HG03039 (cell line): ENCODE measurements around the gene RTP5.
"Not testable (repeated sequence)": the region's sequence is repeated elsewhere in the genome, so short reads cannot be mapped to it uniquely, and the experiment has no call there.

Experiments
- ATAC-seq: cut with Tn5 transposase; IDR thresholded peaks from one replicate; pipeline ENCODE4 v1.9.1; 2021; ENCODE audit warnings: mild to moderate bottlenecking, moderate library complexity; ENCODE audit not compliant: unreplicated experiment

The RTP5 gene

DNA sequence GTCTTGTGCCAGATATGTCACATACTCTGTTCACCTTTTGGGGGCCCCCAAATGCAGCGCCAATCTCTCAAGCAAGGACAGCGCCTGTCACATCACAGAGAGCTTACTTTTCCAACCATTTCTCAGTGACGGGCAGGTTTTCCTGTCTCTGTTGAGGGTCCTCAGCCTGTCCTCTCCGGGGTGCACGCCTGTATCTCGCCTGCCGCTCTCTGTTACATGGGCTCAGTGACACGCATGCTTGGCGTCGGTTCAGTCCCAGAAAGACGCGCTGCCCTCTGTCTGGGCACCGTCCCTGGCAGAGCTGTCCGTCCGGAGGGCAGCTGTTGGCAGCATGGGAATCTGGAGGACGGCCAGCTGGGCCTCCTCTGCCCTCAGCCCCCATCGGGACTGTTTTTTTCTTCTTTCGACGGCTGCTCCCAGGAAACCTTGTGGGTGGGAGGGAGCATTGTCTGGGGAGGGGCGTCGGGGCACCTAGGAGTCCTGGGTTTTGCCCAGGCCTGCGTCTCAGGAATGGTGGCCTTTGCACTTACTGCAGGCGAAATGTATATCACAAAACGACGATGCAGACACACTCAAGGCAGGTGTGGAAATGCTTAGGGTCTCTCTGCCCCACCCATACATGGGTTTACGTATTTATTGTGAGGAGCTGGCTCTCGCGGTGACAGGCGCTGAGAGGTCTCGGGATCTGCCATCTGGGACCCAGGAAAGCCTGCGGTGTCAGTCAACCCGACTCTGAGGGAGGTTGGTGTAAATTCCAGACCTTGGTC, 30.9 kb downstream of the RTP5 start:
- ATAC-seq: no peak

DNA sequence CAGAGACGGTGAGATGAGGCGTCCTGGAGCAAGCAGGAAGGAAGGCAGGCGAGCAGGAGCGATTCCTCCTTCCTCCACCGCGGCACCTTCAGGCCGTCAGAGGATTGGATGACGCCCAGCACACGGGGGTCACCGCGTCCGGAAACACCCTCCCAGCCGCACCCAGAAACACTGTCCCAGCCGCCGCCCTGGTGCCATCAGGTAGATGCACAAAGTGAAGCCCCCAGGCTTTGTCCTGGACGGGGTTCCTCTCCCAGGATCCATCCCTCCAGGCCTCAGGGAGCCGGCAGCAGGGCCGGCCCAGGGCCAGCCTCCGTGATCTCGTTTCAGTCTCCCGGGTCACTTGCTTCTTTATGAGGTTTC, 31.5 kb downstream of the RTP5 start:
- no peak for ATAC-seq

DNA sequence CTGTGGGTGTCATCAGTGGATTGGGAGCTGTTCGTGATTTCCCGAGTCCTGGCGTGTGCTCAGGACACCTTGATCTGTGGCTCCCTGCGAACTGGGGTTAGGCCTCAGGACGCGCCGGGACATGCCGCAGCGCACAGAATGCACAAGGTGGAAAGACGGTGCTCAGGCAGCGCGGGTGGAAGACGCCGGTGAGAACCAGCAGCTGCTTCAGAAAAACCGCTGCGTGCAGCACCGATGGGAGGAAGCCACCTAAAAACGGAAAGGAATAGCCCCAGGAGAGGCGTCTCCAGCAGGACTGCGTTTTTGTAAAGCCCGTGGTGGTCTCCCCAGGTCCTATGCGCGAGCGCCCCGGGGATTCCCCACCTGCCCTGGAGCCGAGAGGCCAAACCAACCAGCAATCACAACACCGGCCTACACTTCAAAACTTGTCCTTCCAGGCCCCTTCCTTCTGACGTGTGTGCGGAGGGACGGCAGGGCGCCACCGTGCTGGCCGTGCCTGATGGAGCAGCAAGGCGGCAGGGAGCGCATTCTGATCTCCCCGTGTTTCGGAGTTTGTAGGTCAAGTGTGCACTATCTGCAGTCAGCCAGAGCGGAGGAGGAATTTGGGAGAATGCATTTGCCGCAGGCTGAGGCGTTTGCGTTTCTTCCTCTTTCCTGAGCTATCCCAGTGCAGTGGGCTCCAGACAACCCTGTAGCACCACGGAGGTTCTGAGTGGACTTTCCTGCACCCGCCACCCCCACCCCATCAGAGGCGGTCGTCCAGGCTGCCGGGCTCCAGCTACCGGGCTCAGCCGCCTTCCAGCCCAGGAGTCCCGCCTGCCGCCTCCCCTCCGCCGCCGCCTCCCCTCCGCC, 32.2 kb downstream of the RTP5 start:
- no peak for ATAC-seq

DNA sequence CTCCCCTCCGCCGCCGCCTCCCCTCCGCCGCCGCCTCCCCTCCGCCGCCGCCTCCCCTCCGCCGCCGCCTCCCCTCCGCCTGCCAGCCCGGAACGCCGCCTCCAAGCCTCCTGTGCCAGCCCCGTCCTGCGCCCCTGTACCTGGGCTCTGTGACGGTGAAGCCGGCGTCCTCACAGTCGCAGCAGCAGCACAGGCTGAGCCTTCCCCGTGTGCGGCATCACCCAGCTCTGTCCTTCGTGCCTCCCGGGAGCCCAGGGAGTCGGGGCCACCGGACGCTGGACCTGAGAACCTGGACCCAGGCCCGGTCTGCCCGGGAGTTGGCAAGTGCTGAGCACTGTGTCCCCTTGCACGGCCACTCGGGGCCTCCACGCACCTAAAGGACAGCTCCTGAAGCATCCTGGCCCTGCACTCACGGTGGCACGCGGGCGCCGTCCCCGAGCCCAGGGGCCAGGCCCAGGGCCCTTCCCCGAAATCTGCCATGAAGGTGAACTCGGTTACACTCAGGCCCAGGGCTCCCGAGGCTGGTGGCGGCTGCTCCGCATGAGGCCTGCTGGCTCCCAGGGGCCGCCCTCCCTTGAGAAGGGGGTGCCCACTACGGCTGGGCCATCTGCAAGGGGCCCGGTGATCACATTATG, 32.9 kb downstream of the RTP5 start:
- ATAC-seq: no peak

DNA sequence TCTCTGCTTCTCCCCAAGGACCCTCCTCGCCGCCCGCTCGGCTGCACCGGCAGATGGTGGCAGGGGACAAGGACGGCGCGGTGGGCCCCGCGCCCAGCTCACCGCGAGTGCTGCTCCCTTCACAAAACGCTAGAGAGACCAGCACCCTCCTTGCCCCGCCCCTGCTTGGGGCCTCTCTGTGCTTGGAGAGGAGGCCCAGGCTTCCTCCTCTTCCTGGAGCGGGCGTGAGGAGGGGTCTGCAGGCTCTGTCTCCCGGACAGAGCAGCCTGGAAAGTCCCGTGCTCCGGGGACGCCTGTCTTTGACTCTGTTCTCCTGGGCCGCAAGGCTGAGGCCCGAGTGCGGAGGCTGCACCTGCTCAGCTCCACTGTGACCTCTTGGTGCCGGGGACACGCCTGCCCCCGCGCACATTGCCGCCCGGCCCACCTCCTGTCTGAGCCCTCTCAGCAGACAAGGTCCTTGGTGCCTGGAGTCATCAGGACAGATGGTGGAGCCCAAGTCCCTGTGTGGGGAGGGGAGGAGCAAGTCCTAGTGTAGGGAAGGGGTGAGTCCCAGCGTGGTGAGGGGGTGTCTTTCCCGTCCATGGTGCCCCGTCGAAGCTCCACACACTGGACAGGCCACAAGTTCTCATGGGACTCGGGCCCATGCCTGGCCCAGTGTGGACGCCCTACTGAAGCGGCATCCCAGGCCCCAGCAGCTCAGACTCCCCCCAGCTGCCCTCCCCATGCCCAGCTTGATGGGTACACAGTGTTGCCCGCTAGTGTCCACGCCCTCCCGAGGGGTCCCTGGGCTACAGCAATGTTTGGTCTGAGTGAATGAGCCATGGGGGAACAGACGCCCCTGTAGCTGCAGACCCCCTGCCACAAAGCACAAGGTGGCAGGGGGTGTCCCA, 33.8 kb downstream of the RTP5 start:
- no peak for ATAC-seq

DNA sequence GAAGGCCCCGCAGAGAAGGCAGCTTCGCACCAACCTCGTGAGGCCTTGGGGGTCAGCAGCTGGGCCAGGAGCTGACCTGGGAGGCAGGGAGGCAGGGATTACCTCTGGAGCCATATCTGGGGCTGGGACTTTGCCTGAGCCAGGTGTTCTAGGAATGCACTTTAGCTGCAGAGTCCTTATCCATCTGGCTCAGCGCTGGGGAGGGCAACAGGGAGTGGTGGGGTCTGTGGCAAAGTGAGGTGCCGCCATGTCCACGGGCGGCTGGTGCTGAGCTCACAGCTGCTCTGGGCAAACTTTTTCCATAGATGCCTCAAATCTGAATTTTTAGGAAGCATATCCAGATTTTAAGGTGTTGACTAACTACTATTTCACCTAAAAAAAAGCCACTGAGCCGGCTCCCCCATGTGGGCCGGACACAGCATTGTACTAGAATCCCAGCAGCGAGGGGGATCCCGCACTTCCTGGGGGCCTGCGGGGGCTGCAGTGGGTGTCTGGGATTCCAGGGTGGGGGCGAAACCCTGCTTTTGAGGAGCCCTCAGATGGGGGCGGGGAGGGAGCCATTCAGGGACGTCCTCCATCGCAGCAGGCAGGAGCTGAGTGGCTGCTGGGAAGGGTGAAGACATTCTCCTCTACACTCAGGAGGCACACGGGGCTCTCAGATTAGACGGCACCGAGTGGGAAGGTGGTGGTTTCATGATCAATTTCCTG, 34.6 kb downstream of the RTP5 start:
- ATAC-seq: no peak

DNA sequence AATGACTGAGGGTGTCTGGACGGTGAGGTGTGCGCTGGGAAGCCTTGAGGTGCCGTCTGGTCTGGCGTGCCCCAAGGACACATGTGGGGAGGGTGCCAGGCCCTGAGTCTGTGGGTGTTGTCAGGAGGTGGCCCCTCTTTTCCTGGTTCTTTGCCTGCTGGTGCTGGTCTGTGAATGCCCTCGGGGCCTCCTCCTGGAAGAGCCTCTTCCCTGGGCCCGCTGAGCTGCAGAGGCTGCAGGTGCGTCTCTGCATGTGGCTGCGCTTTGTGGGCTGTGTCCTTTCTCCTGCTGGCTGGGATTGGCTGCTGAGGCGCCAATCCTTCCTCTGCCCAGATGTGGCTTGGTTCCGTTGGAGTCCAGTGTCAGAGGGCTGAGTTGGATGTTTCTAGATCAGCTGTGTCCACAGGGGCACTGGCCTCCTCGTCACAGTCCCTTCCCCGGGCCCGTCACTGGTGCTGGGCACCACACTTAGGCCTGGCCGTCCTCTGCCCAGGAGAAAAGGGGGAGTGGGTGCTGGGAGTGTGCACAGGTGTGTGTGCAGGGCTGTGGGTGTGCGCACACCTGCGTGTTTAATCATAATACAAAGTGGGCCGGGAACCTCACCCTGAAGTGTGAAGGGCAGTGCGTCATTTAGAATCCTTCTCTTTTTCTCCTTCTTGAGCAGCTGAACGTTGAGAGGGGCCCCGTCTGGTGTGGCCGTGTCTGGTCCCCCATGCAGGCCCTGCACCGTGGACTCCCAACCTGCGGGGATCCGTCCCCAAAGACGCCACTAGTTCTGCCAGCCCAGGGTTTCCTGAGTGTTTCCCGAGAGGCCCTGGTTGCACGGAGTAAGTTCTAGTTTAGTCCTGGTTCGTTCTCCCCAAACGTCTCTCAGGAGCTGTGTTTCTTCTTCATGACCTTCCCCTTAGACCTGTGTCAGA, 35.5 kb downstream of the RTP5 start:
- ATAC-seq: no peak

DNA sequence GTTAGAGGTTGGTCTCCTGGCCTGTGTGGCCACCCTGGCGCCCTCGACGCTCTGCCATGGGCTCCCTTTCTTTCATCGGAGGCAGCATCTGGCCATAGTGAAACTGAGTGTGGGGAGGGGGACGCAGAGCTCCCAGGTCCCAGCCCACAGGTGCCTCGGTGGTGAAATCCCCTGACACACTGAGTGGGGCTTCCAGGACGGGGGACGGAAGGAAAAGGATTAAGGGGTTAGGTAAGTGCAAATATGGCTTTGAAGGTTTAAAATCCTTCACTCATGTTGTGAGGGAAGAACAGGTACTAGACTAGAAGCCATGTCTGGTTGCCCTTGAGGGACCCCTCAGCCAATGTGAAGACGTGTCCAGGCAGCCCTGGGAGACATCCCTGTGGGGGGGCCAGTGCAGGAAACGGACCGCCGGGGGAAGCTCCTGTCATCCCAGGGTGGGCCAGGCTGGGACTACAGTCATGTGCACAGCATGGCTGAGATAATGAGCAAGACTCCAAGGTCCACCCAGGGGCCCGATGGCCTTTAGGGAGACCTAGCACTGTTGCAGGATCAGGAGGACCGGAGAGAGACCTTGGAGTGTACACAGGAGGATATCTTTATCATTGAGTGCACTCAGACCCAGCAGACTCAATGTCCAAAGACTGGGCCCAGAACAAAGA, 36.3 kb downstream of the RTP5 start:
- no peak for ATAC-seq

DNA sequence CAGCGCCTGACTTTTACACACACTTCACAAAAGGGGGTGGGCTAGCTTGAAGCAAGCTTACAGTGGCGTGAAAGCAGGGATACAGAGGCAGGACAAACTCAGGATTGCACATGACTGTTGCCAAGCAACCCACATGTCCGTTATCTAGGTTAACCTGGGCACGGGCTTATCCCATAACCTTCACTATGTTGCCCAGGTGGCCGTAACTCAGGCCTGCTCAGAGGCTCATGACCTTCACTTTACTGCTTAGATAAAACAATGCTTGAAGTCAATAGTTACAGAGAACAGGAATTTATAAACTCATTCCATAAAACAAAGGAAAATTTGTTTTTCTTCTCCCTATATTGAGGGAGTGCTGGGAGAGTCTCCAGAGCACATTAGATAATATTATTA, 36.8 kb downstream of the RTP5 start:
- not testable (repeated sequence) for ATAC-seq

DNA sequence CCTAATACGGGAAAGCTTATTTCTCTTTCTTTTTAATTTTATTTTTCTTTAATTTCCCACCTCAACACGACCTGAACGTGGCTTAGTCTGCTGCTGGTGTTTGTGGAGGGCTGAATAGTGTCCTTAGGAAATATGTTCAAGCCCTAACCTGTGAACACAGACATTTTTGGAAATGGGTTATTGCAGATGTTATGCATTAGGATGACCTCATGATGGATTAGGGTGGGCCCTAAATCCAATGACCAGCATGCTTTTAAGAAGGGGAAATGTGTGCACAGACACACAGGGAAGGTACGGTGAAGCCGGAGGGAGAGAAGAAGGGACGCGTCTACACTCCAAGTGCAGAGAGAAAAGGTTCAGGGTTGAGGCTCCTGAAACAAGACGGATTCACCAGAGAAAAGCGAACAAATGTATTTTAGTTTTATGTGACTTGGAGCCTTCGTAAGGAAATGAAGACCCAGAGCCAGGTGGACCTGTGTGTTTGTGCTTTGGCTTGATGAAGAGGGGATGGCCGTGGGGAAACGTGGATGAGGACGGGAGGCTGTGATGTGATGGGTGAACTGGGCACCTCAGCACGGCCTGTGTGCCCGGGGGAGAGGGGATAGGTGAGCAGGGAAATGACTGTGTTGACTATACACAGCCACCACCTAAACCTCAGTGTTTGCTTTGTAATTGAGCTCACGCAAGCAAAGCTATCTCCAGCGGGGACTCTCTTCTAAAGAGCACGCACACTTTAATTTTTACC, 37.5 kb downstream of the RTP5 start:
- ATAC-seq: no peak

DNA sequence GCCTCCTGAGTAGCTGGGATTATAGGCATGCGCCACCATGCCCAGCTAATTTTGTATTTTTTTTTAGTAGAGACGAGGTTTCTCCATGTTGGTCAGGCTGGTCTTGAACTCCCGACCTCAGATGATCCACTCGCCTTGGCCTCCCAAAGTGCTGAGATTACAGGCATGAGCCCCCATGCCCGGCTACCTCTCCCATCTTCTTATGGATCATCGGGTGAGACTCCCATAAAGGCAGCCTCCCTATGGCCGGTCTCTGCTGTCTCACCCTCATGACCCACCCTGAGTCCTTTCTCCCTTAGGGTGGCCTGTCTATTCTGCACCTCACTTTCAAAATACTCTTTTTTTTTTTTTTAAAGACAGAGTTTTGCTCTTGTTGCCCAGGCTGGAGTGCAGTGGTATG, 38.3 kb downstream of the RTP5 start:
- ATAC-seq: not testable (repeated sequence)

DNA sequence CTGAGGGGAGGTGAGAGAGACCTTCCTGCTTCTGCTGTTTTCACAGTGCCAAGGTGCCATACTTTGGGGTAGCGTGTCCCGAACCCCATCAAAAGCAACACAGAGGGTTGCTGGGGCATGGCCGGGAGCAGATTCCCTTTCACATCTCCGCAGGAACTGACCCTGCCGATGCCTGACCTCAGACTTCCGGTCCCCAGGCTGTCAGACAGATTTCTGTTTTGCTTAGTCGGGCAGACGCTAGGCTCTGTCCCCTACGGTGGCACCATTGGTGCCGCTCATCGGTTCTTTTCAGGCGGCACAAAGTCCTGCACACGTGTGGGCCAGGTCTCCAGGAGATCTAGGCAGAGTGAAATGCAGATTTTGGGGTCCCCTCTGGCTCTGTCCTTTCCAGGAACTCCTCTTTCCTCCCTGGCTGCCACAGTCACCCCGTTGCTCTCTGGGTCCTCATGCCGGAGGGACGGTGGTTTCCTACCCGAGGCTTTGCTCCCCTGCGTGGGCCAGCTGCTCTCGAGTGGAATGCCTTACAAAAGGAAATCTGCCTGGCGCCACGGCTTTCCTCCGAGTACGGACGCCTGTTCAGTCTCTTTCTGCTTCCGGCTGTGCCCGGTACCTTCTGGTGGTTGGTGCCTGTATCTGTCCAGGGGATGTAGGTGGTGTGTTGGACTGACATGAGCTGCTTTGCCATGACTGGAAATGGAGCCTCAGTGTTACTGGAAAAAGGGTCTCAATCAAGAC, 39.3 kb downstream of the RTP5 start:
- ATAC-seq: no peak

DNA sequence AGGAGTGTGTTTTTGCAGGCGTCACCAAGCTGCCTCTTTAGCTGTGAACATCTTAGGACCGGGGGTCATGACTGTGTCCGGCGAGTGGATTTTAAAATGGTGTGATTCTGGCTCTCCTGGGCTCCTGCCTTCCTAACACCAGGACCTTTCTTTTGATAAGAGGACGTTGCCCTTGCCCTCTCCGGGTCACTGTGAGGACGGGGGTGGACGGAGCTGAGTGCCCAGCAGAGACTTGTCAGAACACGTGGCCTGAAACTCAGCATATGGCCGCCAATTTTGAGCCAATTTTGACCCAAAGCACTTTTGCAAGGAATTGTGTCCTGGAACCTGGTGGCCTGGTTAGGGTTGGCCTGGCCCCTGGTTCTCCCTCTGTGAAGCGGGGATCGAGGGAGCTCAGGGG, 40.2 kb downstream of the RTP5 start:
- ATAC-seq: no peak

DNA sequence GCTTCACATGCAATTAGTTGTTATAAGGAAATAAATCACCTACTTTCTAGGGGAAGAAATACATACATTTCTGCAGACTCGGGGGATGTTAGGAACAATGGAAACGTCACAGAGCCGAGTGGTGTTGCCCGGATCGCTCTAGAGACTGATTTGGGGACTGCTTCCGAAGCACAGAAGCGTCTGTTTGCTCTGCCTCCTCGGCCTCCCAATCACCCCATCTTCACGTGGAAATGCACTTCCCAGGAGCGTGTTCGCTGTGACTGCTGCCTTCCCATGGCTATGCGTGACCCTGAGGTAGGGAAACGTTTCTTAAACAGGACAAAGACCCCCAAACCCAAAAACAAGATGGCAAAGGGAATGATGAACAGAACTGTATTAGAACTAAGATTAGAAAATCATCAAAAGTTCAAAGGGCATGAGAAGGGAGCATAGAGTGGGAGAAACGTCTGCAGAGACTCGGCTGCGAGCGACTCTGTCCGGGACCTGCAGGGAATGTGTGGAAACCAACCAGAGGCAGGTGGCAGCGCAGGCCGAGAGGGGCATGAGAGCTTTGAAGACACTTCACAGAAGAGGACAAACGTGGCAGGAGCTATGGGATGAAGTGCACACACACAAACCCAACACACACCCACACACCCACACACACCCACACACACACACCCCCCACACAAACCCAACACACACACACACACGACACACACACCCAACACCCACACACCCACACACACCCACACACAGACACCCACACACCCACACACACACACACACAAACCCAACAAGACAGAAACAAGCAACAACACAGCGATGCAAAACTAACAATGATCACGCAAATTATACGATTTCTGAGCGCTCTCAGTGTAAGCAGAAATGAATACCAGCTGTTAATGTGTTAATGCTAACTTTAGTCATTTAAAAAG, 41.3 kb downstream of the RTP5 start:
- no peak for ATAC-seq

DNA sequence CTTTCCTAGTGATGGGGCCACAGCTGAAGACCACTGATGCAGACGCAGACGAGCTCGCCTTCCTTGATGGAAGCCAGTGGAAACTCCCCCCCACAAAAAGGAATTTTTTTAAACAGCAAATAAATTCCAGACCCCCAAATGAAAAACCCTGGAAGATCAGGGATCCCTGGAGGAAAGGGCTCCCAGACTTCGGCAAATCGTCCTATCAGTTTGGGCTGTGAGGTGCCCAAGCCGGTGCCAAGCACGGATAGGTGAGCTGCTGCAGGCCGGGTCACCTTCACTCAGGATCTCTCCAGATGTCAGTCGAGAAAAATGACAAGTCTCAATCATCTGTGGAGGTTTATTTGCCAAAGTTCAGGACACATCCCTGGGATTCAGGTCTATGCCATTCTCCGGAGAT, 42.0 kb downstream of the RTP5 start:
- ATAC-seq: no peak

DNA sequence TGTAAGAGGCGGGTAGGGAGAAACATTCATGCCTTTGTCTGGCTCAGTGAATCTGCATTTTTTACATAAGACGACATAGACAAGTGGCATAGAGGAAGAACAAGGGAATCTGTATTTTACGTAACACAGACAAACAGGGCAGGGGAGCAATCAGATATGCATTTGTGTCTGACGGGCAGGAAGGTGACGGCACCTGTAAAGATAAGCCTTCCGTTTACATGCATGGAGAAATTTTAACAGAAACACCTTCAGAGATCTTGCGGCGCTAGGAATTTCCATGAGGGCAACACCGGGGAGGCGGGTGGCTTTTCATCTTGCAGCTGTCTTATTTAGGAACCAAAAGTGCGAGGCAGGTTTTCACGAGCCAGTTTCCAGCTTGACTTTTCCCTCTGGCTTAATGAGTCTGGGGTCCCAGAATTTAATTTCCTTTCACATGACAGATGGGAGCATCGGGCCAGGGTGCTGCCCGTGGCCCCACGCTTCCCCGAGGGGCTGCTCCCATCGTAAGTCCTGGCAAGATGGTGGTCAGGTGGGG, 42.6 kb downstream of the RTP5 start:
- no peak for ATAC-seq
